Fibroblast of lung (primary cell): Measurements from ENCODE around the gene WWC2.

Experiments
- EZH2 ChIP-seq: IDR thresholded peaks from 2 replicates; pipeline ENCODE4 v1.5.1; 2012; ENCODE audit warnings: low read length, control low read depth, mild to moderate bottlenecking; ENCODE audit errors: missing control alignments
- TF ChIP-seq, protein P1 (sequence below), 2 donors: IDR thresholded peaks in 1 of 2; conservative IDR thresholded peaks in 1 of 2; 1 replicate in 1 of 2; 2 replicates in 1 of 2; pipeline ENCODE4 v1.5.1; 2011 to 2012; ENCODE audit warnings: low read length in 2 of 2, control low read depth in 1 of 2, inconsistent platforms in 1 of 2, low read depth in 1 of 2, mild to moderate bottlenecking in 1 of 2

DNA sequence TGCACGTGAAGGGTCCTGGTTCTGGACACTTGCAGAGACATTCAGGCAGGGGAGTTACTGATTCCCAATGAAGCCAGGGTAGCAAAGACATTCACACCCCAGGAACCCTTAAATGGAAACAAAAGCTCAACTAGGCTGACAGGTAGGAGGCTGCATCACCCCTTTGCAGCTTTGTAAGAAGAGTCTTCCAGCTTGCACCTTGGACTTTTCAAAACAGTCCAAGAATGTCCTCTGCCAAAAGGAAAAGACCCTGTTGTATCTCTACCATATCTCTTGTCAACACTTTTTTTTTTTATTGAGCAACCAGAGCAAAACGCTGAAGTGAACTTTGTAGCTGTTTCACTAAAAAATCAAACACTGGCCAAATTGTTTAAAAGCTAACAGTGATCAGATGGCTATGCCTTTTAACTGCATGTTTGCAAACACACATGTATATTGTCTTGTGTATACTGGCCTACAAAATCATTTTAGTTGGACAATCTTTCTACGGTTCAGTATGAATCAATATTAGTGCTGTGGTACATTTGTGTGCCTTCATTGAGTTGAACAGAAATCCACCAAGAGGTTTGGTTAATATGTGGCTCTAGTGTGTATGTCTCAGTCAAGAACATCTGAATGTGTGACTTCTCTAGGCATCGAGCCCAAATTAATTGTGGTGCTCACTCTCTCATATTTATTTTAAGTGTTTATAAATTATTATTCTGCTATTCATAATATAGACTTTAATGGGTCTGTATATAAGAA, 18.5 kb upstream of the WWC2 start:
- TF ChIP-seq, protein P1, sequence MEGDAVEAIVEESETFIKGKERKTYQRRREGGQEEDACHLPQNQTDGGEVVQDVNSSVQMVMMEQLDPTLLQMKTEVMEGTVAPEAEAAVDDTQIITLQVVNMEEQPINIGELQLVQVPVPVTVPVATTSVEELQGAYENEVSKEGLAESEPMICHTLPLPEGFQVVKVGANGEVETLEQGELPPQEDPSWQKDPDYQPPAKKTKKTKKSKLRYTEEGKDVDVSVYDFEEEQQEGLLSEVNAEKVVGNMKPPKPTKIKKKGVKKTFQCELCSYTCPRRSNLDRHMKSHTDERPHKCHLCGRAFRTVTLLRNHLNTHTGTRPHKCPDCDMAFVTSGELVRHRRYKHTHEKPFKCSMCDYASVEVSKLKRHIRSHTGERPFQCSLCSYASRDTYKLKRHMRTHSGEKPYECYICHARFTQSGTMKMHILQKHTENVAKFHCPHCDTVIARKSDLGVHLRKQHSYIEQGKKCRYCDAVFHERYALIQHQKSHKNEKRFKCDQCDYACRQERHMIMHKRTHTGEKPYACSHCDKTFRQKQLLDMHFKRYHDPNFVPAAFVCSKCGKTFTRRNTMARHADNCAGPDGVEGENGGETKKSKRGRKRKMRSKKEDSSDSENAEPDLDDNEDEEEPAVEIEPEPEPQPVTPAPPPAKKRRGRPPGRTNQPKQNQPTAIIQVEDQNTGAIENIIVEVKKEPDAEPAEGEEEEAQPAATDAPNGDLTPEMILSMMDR (conservative IDR thresholded peaks at IDR 0.05 in 1 of 2, IDR thresholded peaks at IDR 0.05 in 1 of 2; ENCODE audit: low read depth in 1 of 2, low read length in 2 of 2) = no peak
- TF ChIP-seq EZH2 = no peak
